ENCODE data around the gene HMGXB3. TPM values are rescaled to one million over a fixed set of nuclear protein-coding genes. Genes with fewer than 3 reads are reported as not detected.

Gene HMGXB3
- total RNA-seq, 2 donors from 2014 or later = 32.2 to 34.6 TPM

DNA sequence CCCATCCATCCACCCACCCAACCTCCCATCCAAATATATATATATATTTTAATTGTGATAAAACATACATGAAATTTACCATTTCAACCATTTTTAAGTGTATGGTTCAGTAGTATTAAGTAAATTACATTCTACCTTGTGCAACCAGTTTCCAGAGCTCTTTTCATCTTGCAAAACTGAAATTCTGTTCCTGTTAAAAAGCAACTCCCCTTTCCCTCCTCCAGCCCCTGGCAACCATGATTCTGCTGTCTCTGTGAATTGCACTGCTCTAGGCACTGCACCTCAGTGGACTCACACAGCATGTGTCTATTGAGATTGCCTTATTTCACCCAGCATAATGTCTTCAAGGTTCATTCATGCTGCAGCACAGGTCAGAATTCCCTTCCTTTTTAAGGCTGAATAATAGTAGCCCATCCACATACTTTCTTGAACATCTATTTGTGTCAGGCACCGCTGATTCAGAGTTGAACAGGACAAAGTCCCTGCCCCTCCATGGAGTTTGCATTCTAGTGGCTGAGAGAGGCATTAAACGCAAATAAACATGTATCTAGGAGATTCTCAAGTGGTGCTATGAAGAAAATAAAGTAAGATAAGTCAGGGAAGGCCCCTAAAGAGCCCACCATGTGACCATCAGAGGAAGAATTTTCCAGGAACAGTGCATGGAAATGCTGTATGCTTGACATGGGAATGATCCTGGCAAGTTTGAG is 61.8 kb downstream of the HMGXB3 start:
- Mint-ChIP-seq H3K9me3 (no peaks in the 10 kb centered on the region), H3K4me1 (ENCODE audit: low read depth) (peaks cover 14% of the 10 kb centered on the region), H3K4me3 (no peak overlapping the region), H3K27ac (no peak overlapping the region), H3K27me3 (ENCODE audit: low read depth) (peaks cover 7% of the 10 kb centered on the region), H3K36me3 (ENCODE audit: insufficient read depth in 2 of 2) (no peaks in the 10 kb centered on the region)
- no peak for ATAC-seq (replicated peaks in 1 of 2)
- no peak for DNase-seq

DNA sequence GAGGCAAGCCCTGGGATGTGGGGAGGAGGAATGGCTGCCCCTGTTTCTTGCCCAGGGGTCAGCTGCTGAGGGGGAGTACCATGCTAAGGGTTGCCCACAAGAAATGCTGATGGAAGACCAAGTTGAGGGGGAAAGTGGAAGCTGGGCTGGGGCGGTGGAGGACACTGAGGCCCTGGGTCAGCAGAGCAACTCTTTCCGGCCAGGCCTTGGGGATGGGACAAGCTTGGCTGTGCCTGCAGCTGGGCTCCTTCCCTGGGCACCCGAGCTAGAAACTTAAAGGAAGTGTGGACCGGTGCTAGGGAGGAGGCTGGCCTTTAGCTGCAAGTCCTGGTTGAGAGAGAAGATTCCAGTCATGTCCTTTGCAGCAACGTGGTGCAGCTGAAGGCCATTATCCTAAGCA is 63.1 kb downstream of the HMGXB3 start:
- ATAC-seq (replicated peaks in 1 of 2) (no peak), DNase-seq (no peak)
- H3K27ac Mint-ChIP-seq = no peak overlapping the region
- no peaks in the 10 kb centered on the region for H3K9me3 Mint-ChIP-seq
- H3K4me3 Mint-ChIP-seq = no peak overlapping the region
- H3K36me3 Mint-ChIP-seq (ENCODE audit: insufficient read depth in 2 of 2) = no peaks in the 10 kb centered on the region
- peaks cover 7% of the 10 kb centered on the region for H3K27me3 Mint-ChIP-seq (ENCODE audit: low read depth)
- H3K4me1 Mint-ChIP-seq (ENCODE audit: low read depth) = peaks cover 14% of the 10 kb centered on the region

DNA sequence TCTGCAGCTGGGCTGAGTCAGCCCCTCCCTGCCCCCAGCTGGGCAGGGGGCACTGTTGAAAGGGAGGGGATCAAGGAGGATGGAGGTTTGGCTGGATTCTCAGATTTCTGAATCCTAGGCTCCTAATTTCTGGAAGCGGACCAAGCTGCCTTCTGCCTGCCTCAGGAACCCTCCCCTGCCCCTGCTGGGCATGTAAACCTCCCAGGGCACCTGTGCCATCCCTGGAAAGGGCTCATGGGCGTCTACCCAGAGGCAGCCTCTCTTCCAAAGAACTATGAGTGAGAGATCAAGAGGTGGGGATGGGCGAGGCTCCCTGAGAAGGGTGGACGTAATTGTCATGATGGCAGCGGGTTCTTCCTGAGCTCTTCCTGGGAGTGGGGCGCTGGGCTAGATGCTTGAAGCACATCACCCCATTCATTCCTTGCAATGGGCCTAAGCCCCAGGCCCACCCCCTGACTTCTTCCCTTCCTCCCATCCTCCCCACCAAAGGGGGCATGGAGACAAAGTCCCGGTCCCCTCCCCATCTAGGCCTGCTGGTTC is 64.2 kb downstream of the HMGXB3 start:
- ATAC-seq (replicated peaks in 1 of 2) (no peak), DNase-seq (no peak)
- H3K9me3 Mint-ChIP-seq = no peaks in the 10 kb centered on the region
- H3K4me1 Mint-ChIP-seq (ENCODE audit: low read depth) = peaks cover 14% of the 10 kb centered on the region
- H3K27ac Mint-ChIP-seq = no peak overlapping the region
- H3K36me3 Mint-ChIP-seq (ENCODE audit: insufficient read depth in 2 of 2) = no peaks in the 10 kb centered on the region
- H3K27me3 Mint-ChIP-seq (ENCODE audit: low read depth) = peaks cover 7% of the 10 kb centered on the region
- H3K4me3 Mint-ChIP-seq = no peak overlapping the region

DNA sequence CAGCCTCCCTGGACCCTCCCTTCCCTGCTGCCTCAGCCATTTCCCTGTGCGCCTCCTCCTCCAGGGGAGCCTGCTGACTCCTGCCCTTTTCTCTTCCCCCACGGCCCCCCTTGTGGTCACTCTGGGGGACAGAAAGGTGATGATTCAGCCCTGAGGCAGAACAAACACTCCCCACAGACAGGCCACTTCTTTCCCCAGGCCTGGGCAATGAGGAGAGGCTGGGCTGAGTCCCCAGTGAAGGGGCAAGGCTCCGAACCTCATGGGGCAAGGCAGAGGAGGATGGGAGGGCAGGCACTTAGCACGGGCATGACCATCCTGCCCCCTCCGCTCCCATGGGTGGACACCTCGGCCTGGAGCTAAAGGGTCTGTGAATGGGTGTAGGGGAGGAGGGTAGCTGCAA is 64.8 kb downstream of the HMGXB3 start:
- H3K27me3 Mint-ChIP-seq (ENCODE audit: low read depth) = peaks cover 7% of the 10 kb centered on the region
- H3K4me1 Mint-ChIP-seq (ENCODE audit: low read depth) = peaks cover 14% of the 10 kb centered on the region
- H3K27ac Mint-ChIP-seq = no peak overlapping the region
- ATAC-seq (replicated peaks in 1 of 2) (no peak), DNase-seq (no peak)
- no peak overlapping the region for H3K4me3 Mint-ChIP-seq
- no peaks in the 10 kb centered on the region for H3K36me3 Mint-ChIP-seq (ENCODE audit: insufficient read depth in 2 of 2)
- no peaks in the 10 kb centered on the region for H3K9me3 Mint-ChIP-seq

DNA sequence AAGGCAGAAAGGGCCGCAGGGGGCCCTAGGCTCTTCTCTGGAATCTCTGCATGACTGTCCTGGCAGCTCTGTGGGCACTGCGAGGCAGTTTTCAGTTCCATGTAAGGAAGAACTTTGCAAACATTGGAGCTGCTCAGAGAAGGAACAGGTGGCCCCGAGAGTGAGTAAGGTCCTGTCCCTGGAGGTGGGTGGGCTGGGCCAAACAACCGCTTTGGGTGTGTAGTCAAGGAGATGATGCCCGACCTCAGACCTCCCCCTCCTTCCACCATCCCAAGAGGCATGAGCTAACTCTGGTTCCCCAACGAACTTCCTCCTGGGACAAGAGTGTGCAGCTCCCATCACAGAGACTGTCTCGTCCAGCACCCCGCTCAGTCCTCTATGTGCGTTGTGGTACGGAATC is 65.3 kb downstream of the HMGXB3 start:
- no peaks in the 10 kb centered on the region for H3K36me3 Mint-ChIP-seq (ENCODE audit: insufficient read depth in 2 of 2)
- no peaks in the 10 kb centered on the region for H3K9me3 Mint-ChIP-seq
- peaks cover 14% of the 10 kb centered on the region for H3K4me1 Mint-ChIP-seq (ENCODE audit: low read depth)
- DNase-seq = no peak
- H3K4me3 Mint-ChIP-seq = no peak overlapping the region
- H3K27ac Mint-ChIP-seq = no peak overlapping the region
- H3K27me3 Mint-ChIP-seq (ENCODE audit: low read depth) = peaks cover 7% of the 10 kb centered on the region
- no peak for ATAC-seq (replicated peaks in 1 of 2)

DNA sequence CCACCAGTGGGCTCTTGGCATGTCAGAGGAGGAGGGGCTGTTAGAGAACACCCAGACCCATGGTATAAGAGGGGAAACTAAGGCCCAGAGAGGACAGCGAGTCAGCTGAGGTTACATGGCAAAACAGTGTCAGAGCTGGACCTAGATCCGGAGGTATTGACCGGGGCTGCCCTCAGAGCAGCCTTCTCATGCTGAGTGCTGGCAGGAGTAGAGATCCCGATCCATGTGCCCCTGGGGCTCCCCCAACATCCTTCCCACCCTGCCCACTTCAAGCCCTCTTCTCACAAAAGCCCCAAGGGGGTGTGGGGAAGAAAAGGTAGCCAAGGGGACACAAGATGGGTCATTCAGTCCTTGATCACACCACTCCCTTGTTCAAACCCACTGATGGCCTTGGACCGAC is 65.9 kb downstream of the HMGXB3 start:
- Mint-ChIP-seq H3K27ac (peak overlapping the region; percentile 76), H3K27me3 (ENCODE audit: low read depth) (peaks cover 7% of the 10 kb centered on the region), H3K4me3 (no peak overlapping the region), H3K36me3 (ENCODE audit: insufficient read depth in 2 of 2) (no peaks in the 10 kb centered on the region), H3K9me3 (no peaks in the 10 kb centered on the region), H3K4me1 (ENCODE audit: low read depth) (peaks cover 14% of the 10 kb centered on the region)
- no peak for ATAC-seq (replicated peaks in 1 of 2)
- DNase-seq = no peak

DNA sequence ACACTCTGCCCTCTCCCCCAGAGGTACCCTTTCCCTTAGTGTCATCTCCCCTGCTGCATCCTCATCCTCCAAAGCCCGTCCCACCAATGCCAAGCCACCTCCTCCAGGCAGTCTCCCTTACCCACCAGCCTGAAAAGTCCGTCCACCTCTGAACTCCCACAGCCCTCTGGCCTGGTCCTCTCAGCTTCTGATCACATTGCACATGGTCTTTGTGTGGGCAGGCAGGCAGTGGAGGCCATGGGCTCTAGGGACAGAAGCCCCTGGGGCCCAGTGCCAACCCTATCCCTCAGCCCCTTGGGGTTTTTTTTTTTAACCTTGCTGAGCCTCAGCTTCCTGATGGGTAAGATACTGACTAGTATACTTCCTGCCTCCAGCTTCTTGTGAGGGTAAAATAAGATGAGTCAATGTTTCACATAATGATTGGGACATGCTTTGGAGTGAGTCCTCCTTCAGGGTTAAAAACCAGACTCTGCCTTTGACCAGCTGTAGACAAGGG is 66.4 kb downstream of the HMGXB3 start:
- H3K9me3 Mint-ChIP-seq = no peaks in the 10 kb centered on the region
- peak overlapping the region; percentile 76 for H3K27ac Mint-ChIP-seq

DNA sequence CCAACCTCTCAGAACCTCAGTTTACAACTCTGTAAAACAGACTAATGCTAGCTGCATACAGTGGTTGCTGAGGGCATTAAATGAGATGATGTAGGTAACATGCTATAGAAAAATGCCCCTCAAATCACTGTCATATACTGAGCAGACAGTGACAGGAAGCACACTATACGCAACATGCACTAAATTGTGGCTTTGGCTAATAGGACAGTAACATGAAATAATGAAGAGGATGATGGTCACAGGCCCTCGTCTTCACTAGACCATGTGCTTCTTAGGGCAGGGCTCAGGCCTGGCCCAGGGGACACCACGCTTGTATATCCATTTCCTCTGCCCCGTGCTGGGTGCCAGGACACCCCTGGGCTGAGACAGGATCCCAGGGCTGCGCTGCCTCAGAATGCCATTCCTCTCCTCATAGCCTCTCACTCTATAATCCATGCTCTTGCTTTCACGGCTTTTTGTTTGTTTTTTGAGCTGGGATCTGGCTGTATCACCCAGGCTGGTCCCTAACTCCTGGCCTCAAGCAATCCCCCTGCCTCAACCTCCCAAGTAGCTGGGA is 66.9 kb downstream of the HMGXB3 start:
- Mint-ChIP-seq H3K9me3 (no peaks in the 10 kb centered on the region), H3K4me1 (ENCODE audit: low read depth) (peaks cover 14% of the 10 kb centered on the region), H3K27me3 (ENCODE audit: low read depth) (peaks cover 7% of the 10 kb centered on the region), H3K27ac (no peak overlapping the region), H3K4me3 (no peak overlapping the region), H3K36me3 (ENCODE audit: insufficient read depth in 2 of 2) (no peaks in the 10 kb centered on the region)
- ATAC-seq (replicated peaks in 1 of 2) (no peak), DNase-seq (no peak)

More for the DNA sequence above, 66.4 kb downstream of the HMGXB3 start:
- H3K27me3 Mint-ChIP-seq (ENCODE audit: low read depth) = peaks cover 7% of the 10 kb centered on the region
- H3K36me3 Mint-ChIP-seq (ENCODE audit: insufficient read depth in 2 of 2) = no peaks in the 10 kb centered on the region
- peak; percentile 93 to 97 for ATAC-seq (replicated peaks in 1 of 2)
- peak; percentile 18 to 27 for DNase-seq
- H3K4me3 Mint-ChIP-seq = peak overlapping the region; percentile 36 to 43
- H3K4me1 Mint-ChIP-seq (ENCODE audit: low read depth) = peaks cover 14% of the 10 kb centered on the region

DNA sequence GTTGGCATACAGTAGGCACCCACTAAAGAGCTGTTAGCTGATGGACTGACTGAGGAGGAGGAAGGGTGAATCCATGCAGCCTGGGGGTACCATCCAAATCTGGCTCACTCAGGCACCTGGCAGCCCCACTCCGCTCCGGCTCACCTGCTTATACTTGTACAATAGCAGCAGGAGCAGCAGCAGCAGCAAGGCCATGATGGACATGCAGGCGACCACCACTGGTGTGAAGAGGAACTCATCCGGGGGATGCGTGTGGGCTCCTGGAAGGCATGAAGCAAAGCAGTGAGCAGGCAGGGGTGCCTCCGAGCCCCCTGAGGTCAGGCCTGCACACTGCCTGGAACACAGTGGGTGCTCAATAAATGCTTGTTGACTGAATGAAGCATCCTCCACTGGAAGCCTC is 67.5 kb downstream of the HMGXB3 start:
- H3K27ac Mint-ChIP-seq = no peak overlapping the region
- DNase-seq (no peak), ATAC-seq (replicated peaks in 1 of 2) (no peak)
- no peaks in the 10 kb centered on the region for H3K9me3 Mint-ChIP-seq
- H3K4me3 Mint-ChIP-seq = no peak overlapping the region
- peaks cover 14% of the 10 kb centered on the region for H3K4me1 Mint-ChIP-seq (ENCODE audit: low read depth)
- H3K27me3 Mint-ChIP-seq (ENCODE audit: low read depth) = peaks cover 6% of the 10 kb centered on the region
- no peaks in the 10 kb centered on the region for H3K36me3 Mint-ChIP-seq (ENCODE audit: insufficient read depth in 2 of 2)

DNA sequence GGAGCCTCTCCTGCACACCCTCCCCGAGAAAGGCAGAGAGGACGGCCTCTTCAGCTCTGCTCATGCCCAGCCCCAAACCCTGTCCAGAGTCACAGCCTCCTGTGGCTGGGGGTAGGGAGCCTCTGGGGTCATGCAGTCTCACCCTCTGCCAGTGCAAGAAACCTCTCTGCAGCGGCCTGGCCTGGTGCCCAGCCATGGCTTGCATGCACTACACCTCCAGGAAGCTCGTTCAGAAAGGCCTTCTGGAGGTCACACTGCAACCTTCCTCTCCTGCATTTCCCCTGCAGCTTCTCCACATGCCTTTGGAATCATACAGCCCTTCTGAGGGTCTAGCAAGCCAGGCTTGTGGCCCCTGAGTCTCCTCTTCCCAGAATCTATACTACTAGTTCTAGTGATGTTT is 67.9 kb downstream of the HMGXB3 start:
- ATAC-seq (replicated peaks in 1 of 2) = no peak
- no peak overlapping the region for H3K27ac Mint-ChIP-seq
- no peak overlapping the region for H3K4me3 Mint-ChIP-seq
- no peak for DNase-seq
- peaks cover 14% of the 10 kb centered on the region for H3K4me1 Mint-ChIP-seq (ENCODE audit: low read depth)
- H3K36me3 Mint-ChIP-seq (ENCODE audit: insufficient read depth in 2 of 2) = no peaks in the 10 kb centered on the region
- no peaks in the 10 kb centered on the region for H3K9me3 Mint-ChIP-seq
- H3K27me3 Mint-ChIP-seq (ENCODE audit: low read depth) = peaks cover 2% of the 10 kb centered on the region

DNA sequence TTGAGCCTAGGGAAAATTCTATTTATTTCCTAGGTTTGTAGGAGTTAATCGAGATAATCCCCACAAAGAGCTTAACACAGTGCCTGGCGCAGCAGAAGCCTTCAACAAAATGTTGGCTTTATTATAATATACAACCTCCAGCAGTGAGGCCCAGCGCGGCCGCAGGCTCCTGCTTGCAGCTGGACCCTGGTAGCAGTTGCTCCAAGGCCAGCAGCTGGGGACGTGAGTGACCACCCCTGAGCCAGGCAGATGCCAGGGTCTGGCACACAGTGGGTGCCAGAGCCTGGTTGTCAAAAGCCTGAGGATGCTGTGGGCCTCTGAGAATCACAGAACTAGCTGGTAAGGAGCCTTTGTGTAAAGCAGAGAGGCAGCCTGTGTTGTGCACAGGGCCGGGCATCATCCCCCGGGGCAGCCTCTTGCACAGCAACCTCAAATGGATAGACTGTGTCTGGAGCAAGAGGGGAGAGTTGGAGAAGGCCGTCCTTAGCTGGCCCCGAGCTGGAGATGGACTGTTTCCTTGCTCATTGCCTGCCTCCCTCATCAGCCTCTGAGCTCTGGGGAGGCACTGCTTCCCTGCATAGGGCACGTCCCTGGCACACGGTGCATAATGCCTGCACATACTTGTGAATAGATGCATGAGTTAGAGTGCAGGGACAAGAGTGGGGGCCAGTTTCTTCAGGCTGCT is 68.6 kb downstream of the HMGXB3 start:
- H3K27me3 Mint-ChIP-seq (ENCODE audit: low read depth) = no peaks in the 10 kb centered on the region
- H3K36me3 Mint-ChIP-seq (ENCODE audit: insufficient read depth in 2 of 2) = no peaks in the 10 kb centered on the region
- DNase-seq (no peak), ATAC-seq (replicated peaks in 1 of 2) (no peak)
- no peak overlapping the region for H3K4me3 Mint-ChIP-seq
- H3K4me1 Mint-ChIP-seq (ENCODE audit: low read depth) = peaks cover 14% of the 10 kb centered on the region
- H3K9me3 Mint-ChIP-seq = no peaks in the 10 kb centered on the region
- H3K27ac Mint-ChIP-seq = no peak overlapping the region

DNA sequence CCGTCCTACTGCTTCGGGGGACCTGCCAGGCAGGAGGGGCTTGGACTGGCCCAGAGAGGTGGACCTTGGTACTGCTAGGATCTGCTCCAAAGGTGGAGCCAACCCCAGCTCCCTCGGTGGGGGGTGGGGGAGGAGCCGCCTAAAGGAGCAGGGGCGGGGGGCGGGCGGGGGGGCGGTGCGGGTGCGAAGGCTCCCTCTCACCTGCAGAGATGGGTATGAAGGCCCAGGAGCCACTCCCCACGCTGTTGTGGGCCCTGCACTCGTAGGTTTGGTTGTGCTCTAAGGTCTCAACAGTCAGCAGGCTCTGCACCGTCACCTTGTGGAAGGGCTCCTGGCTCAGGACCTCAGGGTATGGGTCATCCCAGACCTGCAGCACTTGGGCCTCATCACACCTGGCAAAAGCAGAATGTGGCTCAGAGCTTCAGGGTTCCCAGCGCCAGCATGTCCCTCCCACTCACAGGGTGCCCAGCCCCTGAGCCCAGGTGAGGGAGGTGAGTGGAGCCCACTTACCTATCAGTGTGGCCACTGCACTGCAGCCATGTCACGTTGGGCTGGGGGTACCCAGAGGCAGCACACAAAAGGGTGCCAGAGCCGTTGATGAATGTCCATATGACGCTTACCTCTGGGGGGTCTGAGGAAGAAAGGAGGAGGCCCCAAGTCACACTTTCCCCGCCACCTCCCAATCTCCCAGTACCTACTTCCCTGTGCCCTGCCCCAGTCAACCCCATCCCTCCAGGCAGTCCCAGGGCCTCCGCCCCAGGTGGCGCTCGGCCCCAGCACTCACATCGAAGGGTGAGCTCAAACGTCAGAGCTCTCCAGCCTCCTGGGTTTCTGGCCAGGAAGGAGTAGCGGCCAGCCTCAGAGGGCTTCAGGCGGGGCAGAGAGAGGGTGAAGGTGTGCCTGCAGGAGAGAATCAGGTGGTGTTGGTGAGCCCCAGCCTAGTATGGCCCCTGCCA is 69.4 kb downstream of the HMGXB3 start:
- DNase-seq = no peak
- Mint-ChIP-seq H3K9me3 (no peaks in the 10 kb centered on the region), H3K4me3 (no peak overlapping the region), H3K27me3 (ENCODE audit: low read depth) (no peaks in the 10 kb centered on the region), H3K36me3 (ENCODE audit: insufficient read depth in 2 of 2) (no peaks in the 10 kb centered on the region), H3K4me1 (ENCODE audit: low read depth) (peaks cover 14% of the 10 kb centered on the region), H3K27ac (no peak overlapping the region)
- ATAC-seq (replicated peaks in 1 of 2) = no peak
